ENCODE results near the gene C12orf57. TPM values are rescaled to one million over a fixed set of nuclear protein-coding genes. Genes with fewer than 3 reads are reported as not detected.

The C12orf57 gene
- total RNA-seq, 1 donor from 2014 or later = 251 TPM

GRCh38 chr12:6934110-6934509 lies 9.7 kb upstream of the C12orf57 start:
- DNase-seq = no peak
- intact Hi-C loops (cut with DNase I) = no loop called here
- ATAC-seq (ENCODE audit: poor library complexity) = no peak

GRCh38 chr12:6935371-6936193 lies 8.2 kb upstream of the C12orf57 start:
- ATAC-seq (ENCODE audit: poor library complexity) (no peak), DNase-seq (no peak)
- intact Hi-C loops (cut with DNase I) = no loop called here

- ATAC-seq (ENCODE audit: poor library complexity) (no peak), DNase-seq (no peak)
- intact Hi-C loops (cut with DNase I) = no loop called here
Observed at GRCh38 chr12:6936194-6936635, 7.6 kb upstream of the C12orf57 start.

GRCh38 chr12:6936636-6937480 lies 7.0 kb upstream of the C12orf57 start:
- ATAC-seq (ENCODE audit: poor library complexity) = peak; percentile 8
- DNase-seq = peak; percentile 54
- intact Hi-C loops (cut with DNase I) = no loop called here

GRCh38 chr12:6937481-6938352 lies 6.1 kb upstream of the C12orf57 start:
- peak; percentile 96 for DNase-seq
- ATAC-seq (ENCODE audit: poor library complexity) = peak; percentile 88
- intact Hi-C loops (cut with DNase I) = no loop called here

GRCh38 chr12:6938353-6939190 lies 5.2 kb upstream of the C12orf57 start:
- ATAC-seq (ENCODE audit: poor library complexity) (no peak), DNase-seq (no peak)
- intact Hi-C loops (cut with DNase I) = no loop called here

GRCh38 chr12:6939191-6939540 lies 4.7 kb upstream of the C12orf57 start:
- DNase-seq (no peak), ATAC-seq (ENCODE audit: poor library complexity) (no peak)
- intact Hi-C loops (cut with DNase I) = no loop called here

GRCh38 chr12:6941267-6941666 lies 2.6 kb upstream of the C12orf57 start:
- no peak for ATAC-seq (ENCODE audit: poor library complexity)
- peak; percentile 62 for DNase-seq
- intact Hi-C loops (cut with DNase I) = loop anchor here (5.0 to 10.0 kb wide), 2 partner anchors 101 to 174 kb away; no protein-coding TSS in a partner anchor

- ATAC-seq (ENCODE audit: poor library complexity) (no peak), DNase-seq (peak; percentile 52)
- intact Hi-C loops (cut with DNase I) = loop anchor here (5.0 to 10.0 kb wide), 2 partner anchors 101 to 173 kb away; no protein-coding TSS in a partner anchor
Observed at GRCh38 chr12:6941782-6942181, 2.0 kb upstream of the C12orf57 start.

- DNase-seq = peak; percentile 49
- no peak for ATAC-seq (ENCODE audit: poor library complexity)
- intact Hi-C loops (cut with DNase I) = loop anchor here (5.0 to 10.0 kb wide), 2 partner anchors 100 to 173 kb away; no protein-coding TSS in a partner anchor
Observed at GRCh38 chr12:6942331-6942665, 1.5 kb upstream of the C12orf57 start.

- intact Hi-C loops (cut with DNase I) = loop anchor here (5.0 to 10.0 kb wide), 2 partner anchors 99 to 171 kb away; no protein-coding TSS in a partner anchor
- ATAC-seq (ENCODE audit: poor library complexity) (peak; percentile 68), DNase-seq (peak; percentile 80)
Observed at GRCh38 chr12:6943389-6943721, 467 bp upstream of the C12orf57 start.

- intact Hi-C loops (cut with DNase I) = loop anchor here (5.0 to 10.0 kb wide), 2 partner anchors 98 to 170 kb away; no protein-coding TSS in a partner anchor
- ATAC-seq (ENCODE audit: poor library complexity) = peak; percentile 76
Observed at GRCh38 chr12:6944381-6945186, 762 bp downstream of the C12orf57 start.

GRCh38 chr12:6945613-6946012 lies 1.8 kb downstream of the C12orf57 start:
- DNase-seq (no peak), ATAC-seq (ENCODE audit: poor library complexity) (no peak)
- intact Hi-C loops (cut with DNase I) = loop anchor here (10.0 kb wide), 1 partner anchor 169 kb away; no protein-coding TSS in a partner anchor

More at GRCh38 chr12:6944381-6945186, 762 bp downstream of the C12orf57 start:
- peak; percentile 97 for DNase-seq

GRCh38 chr12:6946033-6946919 lies 2.5 kb downstream of the C12orf57 start:
- peak; percentile 74 for DNase-seq
- no peak for ATAC-seq (ENCODE audit: poor library complexity)
- intact Hi-C loops (cut with DNase I) = loop anchor here (10.0 kb wide), 1 partner anchor 169 kb away; no protein-coding TSS in a partner anchor

GRCh38 chr12:6946920-6947374 lies 3.1 kb downstream of the C12orf57 start:
- no peak for ATAC-seq (ENCODE audit: poor library complexity)
- DNase-seq = peak; percentile 29
- intact Hi-C loops (cut with DNase I) = loop anchor here (10.0 kb wide), 1 partner anchor 168 kb away; no protein-coding TSS in a partner anchor

GRCh38 chr12:6947615-6948014 lies 3.8 kb downstream of the C12orf57 start:
- intact Hi-C loops (cut with DNase I) = loop anchor here (10.0 kb wide), 1 partner anchor 167 kb away; no protein-coding TSS in a partner anchor
- ATAC-seq (ENCODE audit: poor library complexity) (no peak), DNase-seq (peak; percentile 18)

Data from Right ventricle myocardium superior (tissue), 1 donor.